Loucy (cell line): ENCODE data around the gene NDUFS5.

Experiments used
- CTCF ChIP-seq: fragments of 200-600 bp; sonication (generic); conservative IDR thresholded peaks from 2 replicates; pipeline ENCODE4 v1.5.1; 2014; ENCODE audit warnings: mild to moderate bottlenecking, antibody characterized with exemption, low read length
- EZH2phosphoT487 ChIP-seq: fragments of 200-600 bp; IDR thresholded peaks from 2 replicates; pipeline ENCODE4 v1.6.1; 2018; ENCODE audit warnings: antibody characterized with exemption, mild to moderate bottlenecking, moderate library complexity, borderline replicate concordance

GRCh38 chr1:39082811-39083576 is 56.8 kb downstream of the NDUFS5 start:
- no peak for TF ChIP-seq CTCF
- TF ChIP-seq EZH2phosphoT487 = no peak
